ACC112 (cell line): ENCODE data around the gene ESRRG.

Experiments
- H2AFZ ChIP-seq: fragments of 200-600 bp; sonication (generic); one replicate; pipeline ENCODE4 v1.6.0; 2017; ENCODE audit warnings: antibody characterized with exemption, low read length; ENCODE audit not compliant: unreplicated experiment
- H3K27ac ChIP-seq: fragments of 200-600 bp; sonication (generic); 2 replicates; pipeline ENCODE4 v1.5.1; 2014; ENCODE audit warnings: low read depth, mild to moderate bottlenecking, antibody characterized with exemption, low read length, moderate library complexity
- H3K27me3 ChIP-seq: fragments of 200-600 bp; sonication (generic); 2 replicates; pipeline ENCODE4 v1.6.1; 2014; ENCODE audit warnings: mild to moderate bottlenecking, antibody characterized with exemption, low read length, moderate library complexity, mixed read lengths; ENCODE audit not compliant: insufficient read depth
- H3K36me3 ChIP-seq: fragments of 200-600 bp; sonication (generic); 2 replicates; pipeline ENCODE4 v1.6.1; 2016; ENCODE audit warnings: mild to moderate bottlenecking, antibody characterized with exemption, low read length, moderate library complexity, mixed read lengths; ENCODE audit not compliant: insufficient read depth
- H3K4me1 ChIP-seq: fragments of 200-600 bp; sonication (generic); one replicate; pipeline ENCODE4 v1.6.1; 2016; ENCODE audit warnings: low read length, mixed read lengths; ENCODE audit not compliant: insufficient read depth, unreplicated experiment, control insufficient read depth
- H3K4me3 ChIP-seq: fragments of 200-600 bp; sonication (generic); 2 replicates; pipeline ENCODE4 v1.5.1; 2014; ENCODE audit warnings: mild to moderate bottlenecking, low read depth, low read length
- H3K79me2 ChIP-seq: fragments of 200-600 bp; sonication (generic); one replicate; pipeline ENCODE4 v1.6.0; 2016; ENCODE audit warnings: low read length; ENCODE audit not compliant: control insufficient read depth, unreplicated experiment, insufficient read depth

Gene ESRRG

GRCh38 chr1:216607067-216607697 is 116.0 kb downstream of the ESRRG start:
- no peak overlapping the region for H3K4me3 ChIP-seq
- no peak overlapping the region for H3K27ac ChIP-seq
- no peaks in the 10 kb centered on the region for H3K4me1 ChIP-seq
- no peak overlapping the region for H2AFZ ChIP-seq
- no peaks in the 10 kb centered on the region for H3K36me3 ChIP-seq
- H3K79me2 ChIP-seq = no peaks in the 10 kb centered on the region
- 0 out of 2 replicates have a peak, but pooled peaks cover 12% of the 10 kb centered on the region for H3K27me3 ChIP-seq

- Histone ChIP-seq H3K79me2 (no peaks in the 10 kb centered on the region), H2AFZ (no peak overlapping the region), H3K4me3 (no peak overlapping the region), H3K36me3 (no peaks in the 10 kb centered on the region), H3K4me1 (peaks cover 6% of the 10 kb centered on the region), H3K27me3 (0 out of 2 replicates have a peak, but pooled peaks cover 5% of the 10 kb centered on the region), H3K27ac (no peak overlapping the region)
Measured at GRCh38 chr1:216606047-216606637, 117.1 kb downstream of the ESRRG start.

- no peaks in the 10 kb centered on the region for H3K79me2 ChIP-seq
- no peak overlapping the region for H3K4me3 ChIP-seq
- H3K27me3 ChIP-seq = 0 out of 2 replicates have a peak, but pooled peaks cover 5% of the 10 kb centered on the region
- no peak overlapping the region for H2AFZ ChIP-seq
- H3K27ac ChIP-seq = no peak overlapping the region
- peaks cover 6% of the 10 kb centered on the region for H3K4me1 ChIP-seq
- H3K36me3 ChIP-seq = no peaks in the 10 kb centered on the region
Measured at GRCh38 chr1:216604771-216605170, 118.5 kb downstream of the ESRRG start.

- Histone ChIP-seq H3K4me3 (peak overlapping the region; percentile 78), H3K36me3 (no peaks in the 10 kb centered on the region), H3K27me3 (no peaks in the 10 kb centered on the region), H2AFZ (peak overlapping the region; percentile 94), H3K27ac (peak overlapping the region; percentile 81), H3K79me2 (no peaks in the 10 kb centered on the region), H3K4me1 (peaks cover 6% of the 10 kb centered on the region)
Measured at GRCh38 chr1:216600730-216601609, 122.3 kb downstream of the ESRRG start.

GRCh38 chr1:216599851-216600250 is 123.4 kb downstream of the ESRRG start:
- H3K27me3 ChIP-seq = no peaks in the 10 kb centered on the region
- H3K27ac ChIP-seq = no peak overlapping the region
- no peaks in the 10 kb centered on the region for H3K36me3 ChIP-seq
- H3K4me3 ChIP-seq = no peak overlapping the region; the same call in 1 of the 2 replicates
- H2AFZ ChIP-seq = peak overlapping the region; percentile 86
- H3K4me1 ChIP-seq = peaks cover 6% of the 10 kb centered on the region
- no peaks in the 10 kb centered on the region for H3K79me2 ChIP-seq

- no peaks in the 10 kb centered on the region for H3K79me2 ChIP-seq
- H3K4me1 ChIP-seq = peaks cover 6% of the 10 kb centered on the region
- H3K27ac ChIP-seq = no peak overlapping the region
Measured at GRCh38 chr1:216598448-216598847, 124.8 kb downstream of the ESRRG start.

GRCh38 chr1:216596281-216596862 is 126.9 kb downstream of the ESRRG start:
- Histone ChIP-seq H3K4me3 (no peak overlapping the region), H2AFZ (peak overlapping the region; percentile 46), H3K36me3 (no peaks in the 10 kb centered on the region), H3K79me2 (no peaks in the 10 kb centered on the region), H3K27ac (no peak overlapping the region), H3K27me3 (no peaks in the 10 kb centered on the region; the same call in 1 of the 2 replicates), H3K4me1 (no peaks in the 10 kb centered on the region)

More at GRCh38 chr1:216598448-216598847, 124.8 kb downstream of the ESRRG start:
- H3K4me3 ChIP-seq = no peak overlapping the region
- no peaks in the 10 kb centered on the region for H3K27me3 ChIP-seq
- no peaks in the 10 kb centered on the region for H3K36me3 ChIP-seq
- H2AFZ ChIP-seq = no peak overlapping the region

GRCh38 chr1:216587715-216588114 is 135.5 kb downstream of the ESRRG start:
- Histone ChIP-seq H3K36me3 (no peaks in the 10 kb centered on the region), H3K4me3 (no peak overlapping the region), H3K27ac (no peak overlapping the region), H2AFZ (no peak overlapping the region), H3K27me3 (peaks cover 4% of the 10 kb centered on the region; the same call in 1 of the 2 replicates), H3K4me1 (no peaks in the 10 kb centered on the region), H3K79me2 (no peaks in the 10 kb centered on the region)

- Histone ChIP-seq H3K27me3 (peaks cover 2% of the 10 kb centered on the region; the same call in 1 of the 2 replicates), H3K36me3 (no peaks in the 10 kb centered on the region), H3K79me2 (no peaks in the 10 kb centered on the region), H3K27ac (no peak overlapping the region), H3K4me3 (no peak overlapping the region), H2AFZ (no peak overlapping the region), H3K4me1 (no peaks in the 10 kb centered on the region)
Measured at GRCh38 chr1:216582151-216582550, 141.1 kb downstream of the ESRRG start.

- Histone ChIP-seq H3K36me3 (no peaks in the 10 kb centered on the region), H3K79me2 (no peaks in the 10 kb centered on the region), H3K4me1 (no peaks in the 10 kb centered on the region), H3K27me3 (peaks cover 6% of the 10 kb centered on the region), H3K4me3 (no peak overlapping the region), H3K27ac (no peak overlapping the region), H2AFZ (no peak overlapping the region)
Measured at GRCh38 chr1:216580538-216581057, 142.6 kb downstream of the ESRRG start.
